Progenitor cell of endocrine pancreas (in vitro differentiated cells): ENCODE measurements around the gene ATG4A. TPM values are rescaled to one million over a fixed set of nuclear protein-coding genes. Genes with fewer than 3 reads are reported as not detected.

Experiments used
- DNase-seq: peaks from one replicate; pipeline ENCODE4 v3.0.0; 2021; ENCODE audit warnings: low spot score; ENCODE audit not compliant: unreplicated experiment
- H3K27ac Mint-ChIP-seq: 2 replicates; pipeline ENCODE4 v1.8.0; 2021; ENCODE audit warnings: mild to moderate bottlenecking, moderate library complexity, mixed read lengths
- H3K27me3 Mint-ChIP-seq: 2 replicates; pipeline ENCODE4 v1.8.0; 2021; ENCODE audit warnings: mixed read lengths
- H3K36me3 Mint-ChIP-seq: 2 replicates; pipeline ENCODE4 v1.8.0; 2022; ENCODE audit warnings: mixed read lengths; ENCODE audit not compliant: insufficient read depth
- H3K4me1 Mint-ChIP-seq: 2 replicates; pipeline ENCODE4 v1.8.0; 2021; ENCODE audit warnings: low read depth, mixed read lengths
- H3K4me3 Mint-ChIP-seq: 2 replicates; pipeline ENCODE4 v1.8.0; 2021; ENCODE audit warnings: low read depth, mild to moderate bottlenecking, moderate library complexity, mixed read lengths
- H3K9me3 Mint-ChIP-seq: 2 replicates; pipeline ENCODE4 v1.8.0; 2021; ENCODE audit warnings: low read depth, mixed read lengths
- CTCF ChIP-seq: fragments of 200-600 bp; sonication (generic); IDR thresholded peaks from one replicate; pipeline ENCODE4 v1.5.0; 2021; ENCODE audit warnings: antibody characterized with exemption, mild to moderate bottlenecking; ENCODE audit not compliant: unreplicated experiment
- total RNA-seq: library from RNA; stranded (reverse); gene quantifications from 2 replicates; pipeline ENCODE4 v1.2.1, GENCODE V29; 2021

Gene ATG4A
- total RNA-seq, 1 donor from 2014 or later = 12.6 TPM

- H3K27ac Mint-ChIP-seq = no peak overlapping the region
- no peaks in the 10 kb centered on the region for H3K4me1 Mint-ChIP-seq
- H3K27me3 Mint-ChIP-seq = no peaks in the 10 kb centered on the region
- H3K9me3 Mint-ChIP-seq = no peaks in the 10 kb centered on the region
- no peak for DNase-seq
- TF ChIP-seq CTCF = no peak
- H3K4me3 Mint-ChIP-seq = no peak overlapping the region
- H3K36me3 Mint-ChIP-seq = peaks cover 11% of the 10 kb centered on the region
Observed at GRCh38 chrX:108167211-108167872, 75.8 kb downstream of the ATG4A start.

GRCh38 chrX:108168961-108169740, 77.6 kb downstream of the ATG4A start:
- no peaks in the 10 kb centered on the region for H3K4me1 Mint-ChIP-seq
- TF ChIP-seq CTCF = no peak
- no peak overlapping the region for H3K4me3 Mint-ChIP-seq
- no peak for DNase-seq
- no peaks in the 10 kb centered on the region for H3K27me3 Mint-ChIP-seq
- H3K9me3 Mint-ChIP-seq = no peaks in the 10 kb centered on the region
- peaks cover 8% of the 10 kb centered on the region for H3K36me3 Mint-ChIP-seq
- no peak overlapping the region for H3K27ac Mint-ChIP-seq

- peaks cover 8% of the 10 kb centered on the region for H3K36me3 Mint-ChIP-seq
- H3K27me3 Mint-ChIP-seq = no peaks in the 10 kb centered on the region
- H3K27ac Mint-ChIP-seq = no peak overlapping the region
- no peak overlapping the region for H3K4me3 Mint-ChIP-seq
- no peaks in the 10 kb centered on the region for H3K4me1 Mint-ChIP-seq
- TF ChIP-seq CTCF = no peak
- H3K9me3 Mint-ChIP-seq = no peaks in the 10 kb centered on the region
- no peak for DNase-seq
Observed at GRCh38 chrX:108169768-108170167, 78.2 kb downstream of the ATG4A start.

- H3K27ac Mint-ChIP-seq = no peak overlapping the region
- no peaks in the 10 kb centered on the region for H3K9me3 Mint-ChIP-seq
- no peak for TF ChIP-seq CTCF
- H3K27me3 Mint-ChIP-seq = no peaks in the 10 kb centered on the region
- no peak overlapping the region for H3K4me3 Mint-ChIP-seq
- no peaks in the 10 kb centered on the region for H3K4me1 Mint-ChIP-seq
- peaks cover 8% of the 10 kb centered on the region for H3K36me3 Mint-ChIP-seq
- no peak for DNase-seq
Observed at GRCh38 chrX:108171671-108172070, 80.1 kb downstream of the ATG4A start.

- H3K27me3 Mint-ChIP-seq = no peaks in the 10 kb centered on the region
- H3K9me3 Mint-ChIP-seq = no peaks in the 10 kb centered on the region
- no peak overlapping the region for H3K4me3 Mint-ChIP-seq
- H3K27ac Mint-ChIP-seq = no peak overlapping the region
- no peak for TF ChIP-seq CTCF
- DNase-seq = no peak
- H3K36me3 Mint-ChIP-seq = peaks cover 12% of the 10 kb centered on the region
- H3K4me1 Mint-ChIP-seq = peaks cover 4% of the 10 kb centered on the region
Observed at GRCh38 chrX:108173874-108174273, 82.3 kb downstream of the ATG4A start.
